ENCODE measurements around the gene SRRM2.

The SRRM2 gene

DNA sequence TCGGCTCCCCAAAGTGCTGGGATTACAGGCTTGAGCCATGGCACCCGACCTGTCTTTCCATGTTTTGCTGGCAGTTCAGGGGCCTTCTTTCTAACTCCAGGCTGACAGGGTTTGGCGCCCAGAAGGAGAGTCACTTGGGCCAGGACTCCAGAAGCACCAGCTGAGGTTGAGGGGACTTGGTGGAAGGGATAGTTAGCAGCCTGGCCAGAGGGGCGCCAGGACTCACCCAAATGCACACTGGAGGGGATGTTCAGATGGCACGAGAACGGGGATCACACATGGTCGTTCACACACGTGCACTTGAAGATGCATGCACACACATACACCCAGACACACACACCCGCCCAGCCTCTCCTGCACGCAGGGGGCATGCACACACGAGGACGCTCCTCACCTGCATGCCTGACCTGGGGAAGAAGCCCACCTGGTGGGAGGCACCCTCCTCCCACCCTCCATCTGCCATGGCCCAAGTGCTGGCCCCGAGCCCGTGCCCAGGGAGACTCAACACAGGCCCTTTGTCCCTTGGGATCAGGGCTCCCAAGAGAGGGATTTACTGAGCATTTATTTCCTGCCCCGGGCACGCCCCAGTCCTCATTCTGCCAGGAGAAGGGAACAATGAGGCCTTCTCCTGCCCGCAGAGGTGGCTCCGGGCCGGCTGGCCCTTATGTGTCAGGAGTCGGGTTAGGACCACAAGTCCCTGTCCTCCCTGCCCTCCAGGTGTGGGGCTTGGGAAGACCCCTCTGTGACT lies 62.3 kb downstream of the SRRM2 start:
- no peak for DNase-seq (ENCODE audit: extremely low read depth, low read depth)
- TF ChIP-seq, protein P1, sequence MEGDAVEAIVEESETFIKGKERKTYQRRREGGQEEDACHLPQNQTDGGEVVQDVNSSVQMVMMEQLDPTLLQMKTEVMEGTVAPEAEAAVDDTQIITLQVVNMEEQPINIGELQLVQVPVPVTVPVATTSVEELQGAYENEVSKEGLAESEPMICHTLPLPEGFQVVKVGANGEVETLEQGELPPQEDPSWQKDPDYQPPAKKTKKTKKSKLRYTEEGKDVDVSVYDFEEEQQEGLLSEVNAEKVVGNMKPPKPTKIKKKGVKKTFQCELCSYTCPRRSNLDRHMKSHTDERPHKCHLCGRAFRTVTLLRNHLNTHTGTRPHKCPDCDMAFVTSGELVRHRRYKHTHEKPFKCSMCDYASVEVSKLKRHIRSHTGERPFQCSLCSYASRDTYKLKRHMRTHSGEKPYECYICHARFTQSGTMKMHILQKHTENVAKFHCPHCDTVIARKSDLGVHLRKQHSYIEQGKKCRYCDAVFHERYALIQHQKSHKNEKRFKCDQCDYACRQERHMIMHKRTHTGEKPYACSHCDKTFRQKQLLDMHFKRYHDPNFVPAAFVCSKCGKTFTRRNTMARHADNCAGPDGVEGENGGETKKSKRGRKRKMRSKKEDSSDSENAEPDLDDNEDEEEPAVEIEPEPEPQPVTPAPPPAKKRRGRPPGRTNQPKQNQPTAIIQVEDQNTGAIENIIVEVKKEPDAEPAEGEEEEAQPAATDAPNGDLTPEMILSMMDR (IDR thresholded peaks at IDR 0.05; ENCODE audit: low read depth, low read length, missing control alignments): no peak
- H3K4me3 ChIP-seq (replicated peaks; ENCODE audit: low read depth, low read length): no peak overlapping the region

DNA sequence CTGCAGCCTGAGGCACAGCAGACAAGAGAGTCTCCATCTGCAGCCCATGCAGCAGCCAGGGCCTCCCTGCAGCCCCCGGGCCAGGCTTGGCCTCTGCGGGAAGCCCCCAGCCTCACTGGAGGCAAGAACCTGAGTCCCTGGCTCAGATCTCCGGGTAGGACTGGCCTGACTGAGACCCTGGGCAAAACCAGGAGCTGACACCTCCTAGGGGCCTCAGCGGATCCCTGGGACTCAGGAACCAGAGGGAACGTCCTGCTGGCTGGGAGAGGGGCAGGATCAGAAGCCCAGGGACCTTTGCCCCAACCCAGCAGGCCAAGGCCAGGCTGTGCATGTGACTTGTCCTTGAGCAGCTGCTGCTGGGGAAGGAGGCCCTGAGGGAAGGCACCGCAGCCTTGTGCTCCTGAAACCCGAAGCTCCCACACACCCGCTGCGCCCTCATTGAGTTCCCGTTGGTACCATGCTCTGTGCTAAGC lies 62.9 kb downstream of the SRRM2 start:
- DNase-seq (ENCODE audit: extremely low read depth, low read depth): no peak
- no peak overlapping the region for H3K4me3 ChIP-seq (replicated peaks; ENCODE audit: low read depth, low read length)
- TF ChIP-seq, protein P1 (IDR thresholded peaks at IDR 0.05; ENCODE audit: low read depth, low read length, missing control alignments): no peak

DNA sequence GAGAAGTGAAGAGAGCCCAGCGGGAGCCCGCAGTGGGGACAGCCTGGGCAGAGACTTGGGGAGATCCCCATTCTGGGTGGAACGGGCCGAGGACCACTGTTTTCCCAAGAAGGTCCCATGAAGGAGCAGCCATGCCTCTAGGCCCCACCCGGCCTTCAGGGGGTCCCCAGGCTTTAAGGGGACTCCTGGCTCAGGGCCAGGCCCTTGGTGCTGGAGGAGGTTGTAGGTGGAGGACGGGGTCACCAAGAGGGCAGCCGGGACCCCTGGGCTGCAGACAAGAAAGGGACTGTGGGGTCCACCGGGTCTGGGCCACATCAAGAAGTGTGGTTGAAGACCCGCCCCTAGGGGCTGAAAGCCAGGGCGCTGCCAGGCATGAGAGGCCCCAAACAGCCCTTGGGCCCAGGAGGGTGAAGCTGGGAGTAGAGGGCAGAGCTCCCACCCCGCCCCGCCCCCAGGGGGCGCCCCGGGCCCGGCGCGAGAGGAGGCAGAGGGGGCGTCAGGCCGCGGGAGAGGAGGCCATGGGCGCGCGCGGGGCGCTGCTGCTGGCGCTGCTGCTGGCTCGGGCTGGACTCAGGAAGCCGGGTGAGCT lies 64.4 kb downstream of the SRRM2 start, which contains the start of gene PRSS21:
Gene PRSS21 (plus strand): TSS at position 487 of the 589 bp plus-strand sequence. CDS start 32 bp downstream, at position 519.
- H3K4me3 ChIP-seq (replicated peaks; ENCODE audit: low read depth, low read length): no peak within 1 kb of the TSS
- DNase-seq (ENCODE audit: extremely low read depth, low read depth): no peak
- TF ChIP-seq, protein P1 (IDR thresholded peaks at IDR 0.05; ENCODE audit: low read depth, low read length, missing control alignments): no peak

DNA sequence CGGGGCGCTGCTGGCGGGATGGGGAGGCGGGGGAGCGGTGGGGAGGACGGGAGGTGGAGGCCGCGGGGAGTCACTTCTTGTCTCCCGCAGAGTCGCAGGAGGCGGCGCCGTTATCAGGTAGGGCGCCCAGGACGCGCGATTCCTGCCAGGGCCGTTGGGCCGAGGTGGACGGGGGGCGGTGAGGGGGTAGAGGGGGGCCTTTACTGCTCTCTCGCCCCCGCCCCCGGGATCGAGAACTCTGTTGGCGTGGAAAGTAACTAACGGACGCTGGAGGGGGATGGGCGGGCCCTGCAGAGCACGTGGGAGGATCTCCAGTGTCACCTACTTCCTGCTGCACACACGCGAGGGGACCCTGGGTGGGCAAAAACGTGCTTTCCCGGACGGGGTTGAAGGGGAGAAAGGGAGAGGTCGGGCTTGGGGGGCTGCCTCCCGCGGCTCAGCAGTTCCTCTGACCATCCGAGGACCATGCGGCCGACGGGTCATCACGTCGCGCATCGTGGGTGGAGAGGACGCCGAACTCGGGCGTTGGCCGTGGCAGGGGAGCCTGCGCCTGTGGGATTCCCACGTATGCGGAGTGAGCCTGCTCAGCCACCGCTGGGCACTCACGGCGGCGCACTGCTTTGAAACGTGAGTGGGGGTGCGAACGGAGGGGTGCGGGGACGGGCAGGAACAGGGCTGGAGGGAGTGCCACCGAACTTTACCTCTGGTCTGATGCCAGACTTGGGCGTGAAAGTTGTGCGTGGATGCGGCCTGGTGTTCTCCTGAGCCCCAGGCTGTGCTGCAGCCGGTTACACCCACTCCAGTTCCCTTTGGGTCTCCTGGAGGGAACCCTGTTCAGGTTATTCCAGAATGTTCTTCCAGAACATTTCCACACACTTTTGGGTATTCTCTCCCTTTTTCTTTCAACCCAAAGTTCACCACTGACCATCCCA lies 65.2 kb downstream of the SRRM2 start:
- TF ChIP-seq, protein P1 (IDR thresholded peaks at IDR 0.05; ENCODE audit: low read depth, low read length, missing control alignments): no peak
- no peak overlapping the region for H3K4me3 ChIP-seq (replicated peaks; ENCODE audit: low read depth, low read length)
- no peak for DNase-seq (ENCODE audit: extremely low read depth, low read depth)

DNA sequence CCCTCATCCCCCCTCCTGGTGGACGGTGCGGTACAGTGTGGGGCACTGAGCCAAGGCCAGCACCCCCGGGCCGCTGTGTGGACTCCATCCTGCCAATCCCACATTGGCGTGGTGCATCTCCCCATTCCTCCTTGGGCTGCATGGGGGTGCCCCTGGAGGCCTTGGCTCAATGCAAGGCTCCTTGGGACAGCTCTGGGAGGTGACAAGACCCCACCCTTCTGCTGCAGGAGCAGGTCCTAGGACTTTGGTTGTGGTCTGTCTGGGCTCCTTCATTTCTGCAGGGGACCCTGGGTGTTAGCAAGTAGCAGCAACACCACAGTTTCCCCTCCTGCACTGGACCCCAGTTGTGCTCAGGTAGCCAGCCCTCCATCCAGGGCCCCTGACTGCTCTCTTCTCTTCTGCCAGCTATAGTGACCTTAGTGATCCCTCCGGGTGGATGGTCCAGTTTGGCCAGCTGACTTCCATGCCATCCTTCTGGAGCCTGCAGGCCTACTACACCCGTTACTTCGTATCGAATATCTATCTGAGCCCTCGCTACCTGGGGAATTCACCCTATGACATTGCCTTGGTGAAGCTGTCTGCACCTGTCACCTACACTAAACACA lies 65.9 kb downstream of the SRRM2 start:
- no peak overlapping the region for H3K4me3 ChIP-seq (replicated peaks; ENCODE audit: low read depth, low read length)
- TF ChIP-seq, protein P1 (IDR thresholded peaks at IDR 0.05; ENCODE audit: low read depth, low read length, missing control alignments): no peak
- DNase-seq (ENCODE audit: extremely low read depth, low read depth): no peak

Measured in HFF-Myc (cell line).